Measurements from ENCODE around the gene PRKCE. TPM values are rescaled to one million over a fixed set of nuclear protein-coding genes. Genes with fewer than 3 reads are reported as not detected.

Gene PRKCE
- polyA plus RNA-seq, 2 donors = 2.6 to 2.9 TPM

DNA sequence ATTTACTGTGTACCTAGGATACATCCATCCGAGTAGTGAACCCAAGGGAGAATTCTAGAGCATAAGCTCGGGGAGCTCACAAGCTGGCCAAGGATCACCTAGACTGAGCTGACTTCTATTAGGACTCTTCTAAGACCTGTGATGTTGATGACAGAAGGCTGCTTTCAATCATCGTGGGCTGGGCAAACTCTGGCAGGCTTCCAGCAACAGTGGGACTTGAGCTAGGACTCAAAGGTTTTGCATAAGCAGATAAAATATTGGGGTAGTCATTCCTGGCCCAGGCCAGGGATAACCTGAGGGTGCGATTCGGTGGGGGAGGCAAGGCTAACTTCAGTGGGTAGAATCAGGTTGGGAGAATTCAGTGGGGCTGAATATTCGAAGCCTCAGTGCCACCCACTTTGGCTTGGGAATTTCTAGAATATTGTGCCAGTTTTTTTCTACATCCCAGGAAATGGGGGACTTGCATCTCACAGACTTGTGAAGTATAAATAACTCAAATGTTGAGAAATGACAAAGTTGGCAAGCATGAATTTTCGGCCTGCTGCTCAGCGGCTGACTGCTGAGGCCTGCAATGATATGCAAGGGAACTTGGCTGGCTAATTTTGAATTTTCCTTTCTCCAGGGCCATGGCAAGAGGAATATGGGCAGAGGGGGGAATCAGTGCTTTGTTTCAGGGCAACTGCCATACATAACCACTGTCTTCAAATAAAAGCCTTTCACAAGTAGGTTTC is 274.3 kb downstream of the PRKCE start:
- no peaks in the 10 kb centered on the region for H3K36me3 ChIP-seq (ENCODE audit: control insufficient read depth in 2 of 2, insufficient read depth in 2 of 2, low read length in 1 of 2)
- H3K4me1 ChIP-seq (ENCODE audit: control insufficient read depth in 2 of 2, insufficient read depth in 2 of 2, low read length in 1 of 2) = no peaks in the 10 kb centered on the region
- no peak overlapping the region for H3K27ac ChIP-seq (ENCODE audit: low read depth in 2 of 2, low read length in 1 of 2)
- H3K27me3 ChIP-seq (ENCODE audit: control insufficient read depth in 1 of 2, insufficient read depth in 2 of 2, low read length in 2 of 2) = no peaks in the 10 kb centered on the region
- H3K9me3 ChIP-seq (ENCODE audit: control insufficient read depth in 2 of 2, insufficient read depth in 1 of 2, low read depth in 1 of 2, low read length in 1 of 2) = no peaks in the 10 kb centered on the region
- no peak overlapping the region for H3K4me3 ChIP-seq (ENCODE audit: low read depth in 1 of 2, low read length in 2 of 2)
- 73 to 82% methylated on average over 8 of the region's 8 CpGs for WGBS, 2 donors

DNA sequence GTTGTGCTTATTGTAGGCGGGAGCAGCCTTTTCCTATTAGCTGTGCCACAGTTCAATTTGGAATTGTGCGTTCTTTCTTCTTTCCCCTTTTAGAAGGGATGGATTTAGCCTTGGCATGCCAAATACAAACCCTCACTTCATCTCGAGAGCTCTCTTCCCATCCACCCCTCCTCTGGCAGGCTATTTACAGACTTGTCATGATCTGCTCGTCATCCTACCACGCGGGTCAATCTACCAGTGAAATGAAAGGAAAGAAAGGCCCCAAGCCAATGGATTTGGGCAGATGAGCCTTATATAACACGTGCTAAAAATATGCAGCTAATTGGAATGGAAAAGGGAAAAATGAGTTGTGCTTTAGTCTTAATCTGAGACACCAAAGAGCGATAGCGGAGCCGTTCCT is 277.5 kb downstream of the PRKCE start:
- Histone ChIP-seq H3K36me3 (ENCODE audit: control insufficient read depth in 2 of 2, insufficient read depth in 2 of 2, low read length in 1 of 2) (no peaks in the 10 kb centered on the region), H3K9me3 (ENCODE audit: control insufficient read depth in 2 of 2, insufficient read depth in 1 of 2, low read depth in 1 of 2, low read length in 1 of 2) (no peaks in the 10 kb centered on the region), H3K27ac (ENCODE audit: low read depth in 2 of 2, low read length in 1 of 2) (no peak overlapping the region), H3K4me1 (ENCODE audit: control insufficient read depth in 2 of 2, insufficient read depth in 2 of 2, low read length in 1 of 2) (no peaks in the 10 kb centered on the region), H3K4me3 (ENCODE audit: low read depth in 1 of 2, low read length in 2 of 2) (no peak overlapping the region), H3K27me3 (ENCODE audit: control insufficient read depth in 1 of 2, insufficient read depth in 2 of 2, low read length in 2 of 2) (no peaks in the 10 kb centered on the region)
- WGBS, 2 donors = 77 to 85% methylated on average over 10 of the region's 10 CpGs

DNA sequence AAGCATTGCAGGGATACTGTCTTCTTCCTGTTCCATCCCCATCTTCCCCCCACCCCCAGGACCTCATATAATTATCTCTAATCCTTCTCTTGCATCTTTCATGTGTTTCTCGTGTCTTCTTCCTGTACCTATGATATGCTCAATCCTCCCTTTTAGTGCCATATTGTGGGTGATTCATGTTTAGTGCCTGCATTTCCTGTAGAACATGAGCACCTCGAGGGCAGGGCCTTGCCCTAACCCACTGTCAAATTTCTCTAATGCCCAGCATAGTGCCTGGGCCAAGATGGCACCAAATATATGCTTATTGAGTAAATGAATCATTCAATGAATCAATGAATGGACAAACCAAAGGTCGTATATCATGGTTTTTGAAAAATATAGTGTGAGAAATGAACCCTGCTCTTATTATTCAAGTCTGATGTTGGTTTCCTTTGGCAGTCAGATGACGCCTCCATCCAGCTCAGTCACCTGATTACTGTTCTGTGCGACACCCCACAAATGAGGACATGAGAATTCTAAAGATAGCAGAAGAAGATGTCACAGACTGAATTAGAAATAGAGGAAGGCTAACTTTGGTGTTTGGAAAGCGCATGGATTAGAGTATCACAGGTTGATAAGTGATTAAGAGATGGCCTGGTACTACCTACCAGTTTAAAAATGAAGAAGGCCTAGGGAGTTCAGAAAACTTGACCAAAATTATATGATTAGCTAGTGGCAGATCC is 278.4 kb downstream of the PRKCE start:
- Histone ChIP-seq H3K4me3 (ENCODE audit: low read depth in 1 of 2, low read length in 2 of 2) (no peak overlapping the region), H3K27ac (ENCODE audit: low read depth in 2 of 2, low read length in 1 of 2) (no peak overlapping the region), H3K4me1 (ENCODE audit: control insufficient read depth in 2 of 2, insufficient read depth in 2 of 2, low read length in 1 of 2) (no peaks in the 10 kb centered on the region), H3K27me3 (ENCODE audit: control insufficient read depth in 1 of 2, insufficient read depth in 2 of 2, low read length in 2 of 2) (no peaks in the 10 kb centered on the region), H3K36me3 (ENCODE audit: control insufficient read depth in 2 of 2, insufficient read depth in 2 of 2, low read length in 1 of 2) (no peaks in the 10 kb centered on the region), H3K9me3 (ENCODE audit: control insufficient read depth in 2 of 2, insufficient read depth in 1 of 2, low read depth in 1 of 2, low read length in 1 of 2) (no peaks in the 10 kb centered on the region)
- 80 to 83% methylated on average over 6 of the region's 6 CpGs for WGBS, 2 donors

DNA sequence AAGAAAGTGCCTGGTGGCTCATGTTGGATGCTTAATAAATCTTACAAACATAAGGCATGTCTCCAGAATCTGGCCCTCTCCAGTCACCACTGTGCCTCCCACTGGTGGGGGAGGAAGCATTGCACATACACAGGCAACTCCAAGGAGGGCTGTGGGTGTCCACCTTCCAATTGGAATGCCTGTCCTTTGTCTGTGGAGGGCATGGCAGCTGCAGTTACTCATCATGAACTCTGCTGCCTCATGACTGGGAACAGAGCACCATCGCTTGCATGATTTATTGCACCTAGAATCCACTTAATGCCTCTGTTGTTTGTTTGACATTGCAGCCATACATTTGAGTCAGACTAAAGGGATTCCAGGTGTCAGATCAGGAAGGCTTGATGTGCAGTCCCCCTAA is 278.9 kb downstream of the PRKCE start:
- Histone ChIP-seq H3K4me1 (ENCODE audit: control insufficient read depth in 2 of 2, insufficient read depth in 2 of 2, low read length in 1 of 2) (no peaks in the 10 kb centered on the region), H3K27ac (ENCODE audit: low read depth in 2 of 2, low read length in 1 of 2) (no peak overlapping the region), H3K27me3 (ENCODE audit: control insufficient read depth in 1 of 2, insufficient read depth in 2 of 2, low read length in 2 of 2) (no peaks in the 10 kb centered on the region), H3K9me3 (ENCODE audit: control insufficient read depth in 2 of 2, insufficient read depth in 1 of 2, low read depth in 1 of 2, low read length in 1 of 2) (no peaks in the 10 kb centered on the region), H3K4me3 (ENCODE audit: low read depth in 1 of 2, low read length in 2 of 2) (no peak overlapping the region), H3K36me3 (ENCODE audit: control insufficient read depth in 2 of 2, insufficient read depth in 2 of 2, low read length in 1 of 2) (no peaks in the 10 kb centered on the region)
- 45 to 61% methylated on average over 1 of the region's 1 CpG for WGBS, 2 donors

- no peak overlapping the region for H3K4me3 ChIP-seq (ENCODE audit: low read depth in 1 of 2, low read length in 2 of 2)
- no peaks in the 10 kb centered on the region for H3K27me3 ChIP-seq (ENCODE audit: control insufficient read depth in 1 of 2, insufficient read depth in 2 of 2, low read length in 2 of 2)
- H3K27ac ChIP-seq (ENCODE audit: low read depth in 2 of 2, low read length in 1 of 2) = no peak overlapping the region
- 80 to 90% methylated on average over 8 of the region's 8 CpGs for WGBS, 2 donors
- no peaks in the 10 kb centered on the region for H3K4me1 ChIP-seq (ENCODE audit: control insufficient read depth in 2 of 2, insufficient read depth in 2 of 2, low read length in 1 of 2)
- H3K9me3 ChIP-seq (ENCODE audit: control insufficient read depth in 2 of 2, insufficient read depth in 1 of 2, low read depth in 1 of 2, low read length in 1 of 2) = no peaks in the 10 kb centered on the region
- H3K36me3 ChIP-seq (ENCODE audit: control insufficient read depth in 2 of 2, insufficient read depth in 2 of 2, low read length in 1 of 2) = no peaks in the 10 kb centered on the region
These were observed 281.0 kb downstream of the PRKCE start for GRCh38 chr2:45932278-45932975.

- Histone ChIP-seq H3K9me3 (ENCODE audit: control insufficient read depth in 2 of 2, insufficient read depth in 1 of 2, low read depth in 1 of 2, low read length in 1 of 2) (no peaks in the 10 kb centered on the region), H3K4me1 (ENCODE audit: control insufficient read depth in 2 of 2, insufficient read depth in 2 of 2, low read length in 1 of 2) (peaks cover 0 to 4% of the 10 kb centered on the region in 2 donors), H3K27me3 (ENCODE audit: control insufficient read depth in 1 of 2, insufficient read depth in 2 of 2, low read length in 2 of 2) (no peaks in the 10 kb centered on the region), H3K27ac (ENCODE audit: low read depth in 2 of 2, low read length in 1 of 2) (peak overlapping the region in 1 of 2 donors; percentile 26), H3K4me3 (ENCODE audit: low read depth in 1 of 2, low read length in 2 of 2) (no peak overlapping the region), H3K36me3 (ENCODE audit: control insufficient read depth in 2 of 2, insufficient read depth in 2 of 2, low read length in 1 of 2) (no peaks in the 10 kb centered on the region)
- 35 to 40% methylated on average over 13 of the region's 13 CpGs for WGBS, 2 donors
These were observed 284.5 kb downstream of the PRKCE start for GRCh38 chr2:45935791-45936622.

DNA sequence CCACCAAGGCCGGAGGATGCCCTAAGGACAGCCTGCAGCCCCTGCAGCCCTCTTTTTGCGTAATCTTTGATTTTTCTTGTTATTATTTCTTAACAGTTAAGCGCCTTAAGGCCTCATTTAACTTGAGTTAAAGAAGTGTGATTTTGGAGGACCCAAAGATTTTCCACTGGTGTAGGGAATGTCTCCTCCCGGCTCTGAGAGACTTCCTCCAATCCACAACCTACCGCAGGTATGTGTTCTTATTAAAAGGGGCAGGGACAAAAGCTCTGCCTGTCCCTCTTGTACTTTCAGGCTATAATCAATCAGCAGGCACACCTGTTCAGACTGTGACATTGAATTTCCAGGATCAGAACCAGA is 285.1 kb downstream of the PRKCE start:
- H3K4me1 ChIP-seq (ENCODE audit: control insufficient read depth in 2 of 2, insufficient read depth in 2 of 2, low read length in 1 of 2) = peaks cover 0 to 4% of the 10 kb centered on the region in 2 donors

DNA sequence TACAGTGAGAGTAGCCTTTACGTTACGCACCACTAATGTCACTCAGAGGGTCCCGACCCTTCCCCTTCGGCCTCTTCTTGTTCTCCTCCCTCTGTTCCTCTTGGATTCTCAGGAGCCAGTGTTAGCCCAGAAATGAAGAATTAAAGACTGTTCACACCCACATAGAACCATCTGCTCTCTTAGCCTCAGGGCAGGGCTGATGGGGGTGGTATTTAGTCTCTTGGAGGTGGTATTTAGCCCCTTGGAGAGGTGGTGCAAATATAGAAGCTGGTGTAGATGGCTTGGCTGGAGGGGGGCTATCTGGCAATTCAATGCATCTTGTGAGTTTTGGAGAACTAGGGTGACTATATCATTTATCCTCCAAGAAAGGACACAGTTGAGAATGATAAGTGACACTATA is 286.5 kb downstream of the PRKCE start:
- Histone ChIP-seq H3K36me3 (ENCODE audit: control insufficient read depth in 2 of 2, insufficient read depth in 2 of 2, low read length in 1 of 2) (no peaks in the 10 kb centered on the region), H3K27ac (ENCODE audit: low read depth in 2 of 2, low read length in 1 of 2) (no peak overlapping the region), H3K4me1 (ENCODE audit: control insufficient read depth in 2 of 2, insufficient read depth in 2 of 2, low read length in 1 of 2) (peaks cover 0 to 4% of the 10 kb centered on the region in 2 donors), H3K9me3 (ENCODE audit: control insufficient read depth in 2 of 2, insufficient read depth in 1 of 2, low read depth in 1 of 2, low read length in 1 of 2) (no peaks in the 10 kb centered on the region), H3K4me3 (ENCODE audit: low read depth in 1 of 2, low read length in 2 of 2) (no peak overlapping the region), H3K27me3 (ENCODE audit: control insufficient read depth in 1 of 2, insufficient read depth in 2 of 2, low read length in 2 of 2) (no peaks in the 10 kb centered on the region)
- WGBS, 2 donors = 85 to 92% methylated on average over 4 of the region's 4 CpGs

More for the DNA sequence above, 285.1 kb downstream of the PRKCE start:
- Histone ChIP-seq H3K27me3 (ENCODE audit: control insufficient read depth in 1 of 2, insufficient read depth in 2 of 2, low read length in 2 of 2) (no peaks in the 10 kb centered on the region), H3K27ac (ENCODE audit: low read depth in 2 of 2, low read length in 1 of 2) (no peak overlapping the region), H3K36me3 (ENCODE audit: control insufficient read depth in 2 of 2, insufficient read depth in 2 of 2, low read length in 1 of 2) (no peaks in the 10 kb centered on the region), H3K9me3 (ENCODE audit: control insufficient read depth in 2 of 2, insufficient read depth in 1 of 2, low read depth in 1 of 2, low read length in 1 of 2) (no peaks in the 10 kb centered on the region), H3K4me3 (ENCODE audit: low read depth in 1 of 2, low read length in 2 of 2) (no peak overlapping the region)
- WGBS, 2 donors = 49 to 61% methylated on average over 5 of the region's 5 CpGs

Data from esophagus (tissue), 2 donors.